T-helper 1 cell treated with Interleukin-12 subunit alpha and Interleukin-12 subunit beta and Interleukin-4 antibody, amounts not matched to agents 30 ng/mL and 1 ng/mL, for 36 hours (primary cell): ENCODE results near the gene FBXO7. TPM values are rescaled to one million over a fixed set of nuclear protein-coding genes. Genes with fewer than 3 reads are reported as not detected.

Source experiments
- intact Hi-C: fragments of 100-400 bp; cut with micrococcal nuclease; formaldehyde crosslinking; loops from one replicate; pipeline ENCODE4 v1.15.1; 2024
- total RNA-seq: library from RNA; stranded (reverse); gene quantifications from 2 replicates; pipeline ENCODE4 v1.2.3, GENCODE V29; 2022

Gene FBXO7
- total RNA-seq, 1 donor from 2014 or later, result 95.6 TPM

DNA sequence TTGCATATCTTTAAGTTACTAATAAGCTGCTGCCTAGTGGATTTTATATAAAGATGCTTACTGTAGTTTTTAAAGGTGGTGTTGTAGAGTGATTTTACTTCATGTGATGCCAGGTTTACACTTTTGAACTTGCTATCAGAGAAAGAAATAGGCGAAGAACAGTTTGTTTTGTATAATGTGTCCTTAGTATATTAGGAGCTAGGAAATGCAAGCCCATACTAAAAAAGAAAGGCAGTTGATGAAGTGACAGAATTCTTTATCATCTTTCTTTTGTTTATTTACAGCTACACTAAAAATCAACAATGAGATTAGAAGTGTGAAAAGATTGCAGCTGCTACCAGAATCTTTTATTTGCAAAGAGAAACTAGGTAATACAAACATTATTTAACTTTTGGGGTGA is 12.8 kb downstream of the FBXO7 start:
- intact Hi-C loops, result no loop called here

DNA sequence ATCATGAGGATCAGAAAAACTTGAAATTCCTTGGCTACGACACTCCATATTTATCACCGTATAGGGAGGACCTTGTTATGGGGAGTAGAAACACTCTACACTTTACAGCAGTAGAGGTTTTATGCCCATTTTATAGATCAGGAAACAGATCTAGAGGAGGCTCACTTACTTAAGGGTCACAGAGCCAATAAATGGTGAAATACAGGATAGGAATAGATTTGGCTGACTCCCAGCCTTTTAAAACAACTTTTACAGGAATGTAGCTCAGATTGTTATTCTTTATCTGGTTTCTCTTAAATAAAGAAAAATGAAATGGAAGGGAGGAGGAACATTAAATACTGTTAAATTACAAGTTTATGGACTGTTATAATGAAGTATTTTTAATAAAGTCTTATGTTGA is 14.8 kb downstream of the FBXO7 start:
- intact Hi-C loops, result no loop called here

DNA sequence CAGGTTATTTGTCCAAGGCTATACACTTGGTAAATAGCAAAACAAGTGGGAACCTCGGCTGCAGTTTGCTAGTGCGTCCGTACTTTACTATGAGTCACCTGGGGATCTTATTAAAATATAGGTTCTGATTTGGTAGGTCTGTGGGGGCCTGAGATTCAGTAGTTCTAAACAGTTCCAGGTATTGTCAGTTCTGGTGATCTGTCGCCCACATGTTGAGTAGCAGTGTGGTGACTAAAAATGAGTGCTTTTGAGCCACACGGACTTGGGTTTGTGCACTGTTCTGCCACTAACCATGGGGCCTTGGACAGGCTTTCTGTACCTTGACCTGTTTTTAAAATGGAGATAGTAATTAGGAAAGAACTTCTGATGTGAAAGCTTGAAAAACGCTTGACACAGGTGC is 15.7 kb downstream of the FBXO7 start:
- intact Hi-C loops, result no loop called here

DNA sequence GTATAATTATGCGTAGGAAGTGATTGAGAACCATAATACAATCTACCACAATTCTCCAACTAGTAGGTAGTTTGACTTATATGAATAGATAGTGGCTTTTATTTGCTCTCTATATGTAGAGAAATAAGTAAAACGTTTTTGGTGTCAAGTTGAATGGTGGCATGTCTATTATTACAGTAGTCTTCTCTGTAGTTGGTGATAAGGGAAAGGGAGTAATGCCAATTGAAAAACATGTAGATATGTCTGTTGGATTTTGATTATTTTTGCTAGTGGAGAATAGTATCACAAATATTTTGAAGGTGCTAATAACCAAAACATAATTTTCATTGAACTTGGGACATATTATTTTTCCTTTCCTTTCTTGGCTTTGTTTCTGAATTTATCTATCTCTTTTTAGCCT is 17.5 kb downstream of the FBXO7 start:
- intact Hi-C loops, result no loop called here

DNA sequence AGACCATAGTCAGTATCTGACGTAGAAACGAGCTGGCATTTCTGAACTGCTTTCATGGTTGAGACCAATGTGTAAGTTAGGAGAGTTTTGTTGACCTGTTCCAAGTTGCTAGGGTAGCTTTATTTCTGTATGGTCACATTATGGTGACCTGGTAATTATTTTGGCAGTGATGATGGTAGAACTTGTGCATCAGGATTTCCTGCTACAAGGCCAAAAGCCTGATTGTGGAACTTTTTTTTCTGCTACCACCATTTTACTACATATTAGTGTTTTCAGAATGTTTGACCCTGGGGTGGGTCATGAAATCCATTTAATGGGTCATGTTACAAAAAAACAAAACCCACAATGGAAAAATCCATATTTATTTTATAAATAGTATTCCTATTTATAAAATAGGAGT is 18.9 kb downstream of the FBXO7 start:
- intact Hi-C loops, result no loop called here

DNA sequence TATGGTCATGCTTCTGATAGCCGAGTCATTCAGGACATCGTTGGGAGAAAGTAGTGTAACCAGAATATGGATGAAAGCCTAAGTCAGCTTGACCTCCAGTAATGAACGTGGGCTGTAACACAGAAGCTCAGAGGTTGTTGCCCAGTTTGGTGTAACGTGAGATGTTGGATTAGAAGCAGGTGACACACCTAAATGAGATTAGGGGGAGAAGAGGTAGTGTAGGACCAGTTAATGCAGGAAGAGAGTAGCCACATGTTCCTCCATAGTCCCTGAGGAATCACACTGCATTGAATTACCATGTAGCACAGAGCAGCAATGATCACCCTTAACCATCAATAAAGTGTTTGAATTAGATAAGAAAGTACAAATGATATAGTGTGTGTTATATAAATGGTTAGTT is 20.4 kb downstream of the FBXO7 start:
- intact Hi-C loops, result no loop called here

DNA sequence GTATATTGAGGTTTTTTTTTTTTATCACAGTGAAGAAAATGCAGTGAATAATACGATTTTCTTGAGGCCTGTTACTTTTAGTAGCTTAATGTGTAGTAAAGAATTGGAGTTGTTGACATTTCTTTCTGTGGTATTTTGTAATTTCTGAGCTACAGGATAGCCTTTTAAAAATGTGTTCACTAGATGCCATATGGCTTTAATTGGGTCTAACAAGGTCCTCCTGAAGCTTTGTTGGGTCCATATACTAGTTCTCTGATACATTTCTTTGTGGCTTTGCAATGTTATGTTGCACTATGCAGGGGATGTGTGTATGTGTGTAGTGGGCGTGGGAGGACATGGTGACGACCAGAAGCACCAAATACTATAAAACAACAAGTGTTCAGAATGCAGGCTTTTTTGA is 25.1 kb downstream of the FBXO7 start:
- intact Hi-C loops, result no loop called here

DNA sequence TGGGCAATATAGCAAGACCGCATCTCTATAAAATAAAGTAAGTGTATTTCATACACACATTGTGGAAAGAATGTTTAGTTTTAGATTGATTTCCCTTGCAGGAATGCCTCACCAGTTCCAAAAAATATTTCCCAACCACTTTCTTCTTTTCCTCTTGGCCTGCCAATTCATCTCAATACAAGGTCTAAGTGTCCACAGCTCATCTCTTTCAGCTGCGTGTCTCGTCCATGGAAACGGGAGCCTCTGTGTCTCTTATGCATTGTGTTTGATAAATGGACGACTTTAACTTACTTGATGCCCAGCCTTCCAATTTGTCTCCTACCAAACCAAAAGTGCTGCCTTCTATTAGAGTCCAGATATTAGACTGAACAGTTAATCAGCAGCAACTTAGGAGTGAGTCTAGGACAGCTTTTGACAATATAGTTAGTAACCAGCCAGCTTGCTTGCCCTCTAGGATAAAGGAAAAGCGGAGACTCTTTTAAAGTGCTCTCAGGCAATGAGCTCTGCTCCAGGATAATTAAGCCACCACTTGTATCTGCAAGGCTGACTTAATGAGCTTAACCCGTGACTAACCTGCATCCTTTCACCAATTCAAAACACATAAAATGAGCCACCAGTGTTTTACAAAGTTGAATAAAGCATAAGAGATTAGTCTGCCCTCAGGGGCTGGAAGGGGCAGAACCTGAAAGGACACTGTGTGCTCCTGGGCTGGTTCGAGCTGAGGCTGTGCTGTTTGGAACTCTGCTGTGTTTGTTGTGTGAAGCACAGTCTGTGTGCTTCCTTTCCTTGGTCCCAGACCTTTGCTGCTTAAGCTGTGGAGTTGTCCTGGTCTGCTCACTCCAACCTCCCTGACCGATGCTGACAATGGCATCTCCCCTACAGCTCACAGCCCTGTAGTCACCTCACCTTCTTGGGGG is 27.5 kb downstream of the FBXO7 start:
- intact Hi-C loops, result no loop called here

DNA sequence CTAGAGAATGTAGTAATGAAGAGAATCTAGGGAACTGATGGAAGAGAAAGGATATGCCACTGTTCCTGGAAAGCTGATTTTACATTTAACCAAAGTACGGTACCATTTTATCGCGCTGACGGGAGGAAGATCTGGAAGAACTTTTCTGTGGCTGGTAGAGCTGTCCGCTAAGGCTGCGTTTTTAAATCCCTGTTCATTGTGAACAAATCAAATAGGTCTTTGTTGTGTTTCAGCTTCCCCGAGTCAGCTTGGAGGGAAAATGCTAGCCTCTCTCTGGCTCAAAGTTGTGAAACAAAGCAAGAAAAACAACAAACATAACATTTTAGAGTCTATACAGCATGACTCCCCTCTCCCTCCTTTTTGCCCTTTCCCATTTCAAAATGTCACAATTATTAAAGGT is 34.4 kb downstream of the FBXO7 start:
- intact Hi-C loops, result no loop called here

DNA sequence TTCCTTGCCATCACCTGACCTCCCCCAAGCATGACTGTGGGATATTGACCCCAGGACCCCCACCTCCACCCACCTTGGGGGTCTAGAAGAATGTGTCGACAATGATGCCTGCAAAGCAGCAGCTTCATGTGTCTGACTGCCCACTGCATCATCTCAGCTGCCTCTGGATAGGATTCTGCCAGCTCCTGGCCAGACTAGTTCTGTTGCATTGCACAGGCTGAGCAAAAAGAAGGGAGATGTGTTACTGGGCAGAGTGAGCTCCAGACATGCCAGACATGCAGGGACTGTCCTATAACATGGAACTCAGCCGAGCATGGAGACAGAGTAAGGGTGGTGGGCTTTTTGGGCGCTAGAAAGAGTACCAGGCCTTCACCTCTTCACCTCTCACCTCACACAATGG is 36.7 kb downstream of the FBXO7 start:
- intact Hi-C loops, result no loop called here

DNA sequence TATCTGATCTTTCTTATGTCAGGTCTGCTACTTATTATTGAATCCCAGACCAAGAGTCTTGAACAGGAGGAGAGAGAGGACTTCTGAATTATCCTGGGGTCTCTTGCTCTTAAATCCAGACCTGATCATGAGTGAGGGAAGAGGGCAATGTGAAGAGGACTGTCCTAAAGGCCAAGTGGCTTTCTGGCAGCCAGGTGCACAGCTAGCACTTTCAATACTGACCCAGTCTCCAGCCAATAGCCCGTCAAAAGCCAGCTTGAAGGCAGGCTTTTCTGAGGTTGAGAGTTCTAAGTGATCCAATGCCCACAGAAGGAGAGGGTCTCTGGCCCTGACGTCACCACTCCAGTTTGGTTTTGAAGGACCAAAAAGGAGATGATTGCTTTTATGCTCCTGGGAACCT is 37.2 kb downstream of the FBXO7 start:
- intact Hi-C loops, result no loop called here

DNA sequence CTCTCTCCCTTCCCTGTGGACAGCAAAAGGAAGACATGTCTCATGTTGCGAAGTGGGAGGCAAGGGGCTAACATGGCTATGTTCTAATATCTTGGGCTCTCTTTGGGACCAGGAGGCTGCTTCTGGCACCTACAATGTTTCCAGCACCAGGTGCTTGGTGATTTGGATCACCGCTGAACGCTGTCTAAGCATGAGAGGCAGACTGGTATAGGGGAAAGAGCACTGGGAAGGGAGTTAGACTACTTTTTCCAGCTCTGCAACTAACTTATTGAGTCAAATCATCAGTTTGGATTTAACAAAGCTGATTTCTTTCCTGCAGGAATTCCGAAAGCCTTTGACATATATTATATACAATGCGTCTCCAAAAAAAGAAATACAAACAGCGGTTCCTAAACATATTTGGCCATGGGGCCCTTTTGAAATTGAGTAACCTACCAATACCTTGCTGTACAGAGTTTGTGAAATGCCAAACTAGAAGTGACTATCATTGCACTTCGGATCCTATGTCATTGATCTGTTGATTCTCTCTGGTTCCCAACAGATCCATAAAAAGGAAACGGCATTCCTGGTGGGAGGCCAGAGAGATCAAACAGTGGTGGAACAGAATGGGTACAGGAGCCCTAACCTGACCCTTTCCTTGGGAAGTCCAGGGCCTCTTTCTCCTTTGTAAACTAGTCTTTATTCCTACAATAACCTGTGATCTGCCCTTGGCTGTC is 37.8 kb downstream of the FBXO7 start:
- intact Hi-C loops, result no loop called here

DNA sequence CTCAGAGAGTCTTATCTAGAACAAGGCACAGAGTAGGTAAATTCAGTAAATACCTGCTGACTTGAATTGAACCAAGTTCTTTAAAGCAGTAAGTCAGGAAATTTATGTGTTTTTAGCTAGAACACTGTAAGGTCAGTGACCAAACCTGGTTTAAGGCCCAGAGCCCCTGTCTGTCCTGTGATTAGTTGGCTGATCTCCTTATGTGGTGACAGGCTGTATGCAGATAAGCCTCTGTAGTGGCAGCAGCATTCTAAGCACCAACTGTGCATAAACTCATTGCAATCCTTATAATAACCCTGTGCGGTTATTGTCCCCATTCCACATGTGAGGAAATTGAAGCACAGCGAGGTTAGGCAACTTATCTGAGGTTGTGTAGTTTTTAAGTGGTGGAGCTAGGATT is 40.5 kb downstream of the FBXO7 start:
- intact Hi-C loops, result no loop called here

DNA sequence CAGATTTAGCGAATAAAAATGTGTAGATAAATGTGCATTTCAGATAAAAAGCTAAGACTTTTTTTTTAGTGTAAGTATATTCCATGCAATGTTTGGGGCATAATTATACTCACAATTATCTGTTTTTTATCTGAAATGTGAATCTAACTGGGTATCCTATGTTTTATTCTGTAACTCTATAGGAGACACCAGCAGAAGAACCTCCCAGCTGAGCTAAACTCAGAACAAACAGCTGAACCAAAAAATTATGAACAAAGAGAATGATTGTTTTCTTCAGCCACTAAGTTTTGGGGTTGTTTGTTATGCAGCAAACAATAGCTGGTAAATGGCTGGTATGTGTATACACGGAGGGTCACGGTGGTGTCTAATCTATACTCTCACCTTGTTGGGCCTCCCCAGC is 42.9 kb downstream of the FBXO7 start:
- intact Hi-C loops, result no loop called here

DNA sequence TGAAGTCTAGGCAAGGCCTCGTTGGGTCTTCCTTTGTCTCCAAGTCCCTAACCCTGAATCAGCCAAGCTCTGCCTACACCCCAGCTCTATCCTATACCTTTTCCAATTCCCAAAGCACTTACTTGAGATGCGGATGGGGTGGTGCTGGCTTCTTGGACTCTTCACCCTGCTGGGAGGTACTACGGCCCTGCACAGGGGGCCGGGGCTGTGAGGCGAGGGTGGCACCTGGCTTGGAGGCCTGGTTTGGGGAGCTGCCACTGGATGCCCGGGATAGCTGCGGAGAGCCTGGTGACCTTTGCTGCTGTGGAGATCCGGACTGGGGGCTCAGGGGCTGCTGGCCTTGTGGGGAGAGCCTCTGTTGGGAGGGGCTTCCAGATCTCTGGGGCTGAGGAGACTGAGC is 43.3 kb downstream of the FBXO7 start:
- intact Hi-C loops, result no loop called here

DNA sequence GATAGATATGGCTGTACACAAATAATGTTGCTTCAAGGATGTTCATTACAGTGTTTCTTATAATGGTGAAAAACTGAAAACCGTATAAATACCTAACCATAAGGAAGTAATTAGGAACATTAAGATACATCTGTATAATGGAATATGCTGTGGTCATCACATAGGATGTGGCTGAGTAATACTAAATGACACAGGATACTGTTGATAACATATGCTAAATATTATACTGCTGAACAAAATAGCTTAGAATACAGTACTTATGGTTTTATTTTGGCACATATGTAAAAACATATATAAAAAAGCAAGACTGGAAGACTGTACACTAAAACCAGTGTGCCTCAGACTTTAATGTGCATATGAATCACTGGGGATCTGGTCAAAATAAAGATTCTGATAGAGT is 43.8 kb downstream of the FBXO7 start:
- intact Hi-C loops, result no loop called here

DNA sequence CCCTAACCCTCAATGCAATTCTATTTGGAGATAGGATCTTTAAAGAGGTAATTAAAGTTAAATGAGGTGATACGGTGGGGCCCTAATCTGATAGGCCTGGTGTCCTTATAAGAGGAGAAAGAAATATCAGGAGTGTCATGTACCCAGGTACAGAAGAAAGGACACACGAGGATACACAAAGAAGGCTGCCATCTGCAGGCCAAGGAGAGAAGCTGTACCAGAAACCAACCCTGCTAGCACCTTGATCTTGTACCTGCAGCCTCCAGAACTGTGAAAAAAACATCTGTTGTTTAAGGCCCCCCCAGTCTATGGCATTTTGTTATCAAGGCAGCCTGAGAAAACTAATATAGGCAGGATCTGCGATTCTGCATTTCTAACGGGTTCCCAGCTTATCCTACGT is 44.2 kb downstream of the FBXO7 start:
- intact Hi-C loops, result loop anchor here (1.0 kb wide), 1 partner anchor 416 kb away; no protein-coding TSS in a partner anchor

DNA sequence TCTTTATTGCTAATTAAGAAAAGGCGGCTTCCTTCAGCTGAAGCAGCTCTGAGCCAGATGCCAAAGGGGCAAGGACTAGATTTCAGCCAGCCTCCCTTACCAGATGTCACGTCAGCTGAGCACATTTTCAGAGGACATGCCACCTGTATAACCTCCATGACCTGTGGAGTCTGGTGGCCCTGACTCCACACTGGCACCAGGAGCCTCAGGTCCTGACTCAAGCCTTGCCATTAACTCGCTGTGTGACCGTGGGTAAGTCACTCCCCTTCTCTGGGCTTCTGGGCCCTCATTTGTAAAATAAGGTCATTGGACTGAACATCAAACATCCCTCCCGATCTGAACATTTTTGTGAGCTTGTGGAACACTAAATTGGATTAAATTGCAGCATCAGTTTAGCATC is 46.0 kb downstream of the FBXO7 start:
- intact Hi-C loops, result no loop called here

DNA sequence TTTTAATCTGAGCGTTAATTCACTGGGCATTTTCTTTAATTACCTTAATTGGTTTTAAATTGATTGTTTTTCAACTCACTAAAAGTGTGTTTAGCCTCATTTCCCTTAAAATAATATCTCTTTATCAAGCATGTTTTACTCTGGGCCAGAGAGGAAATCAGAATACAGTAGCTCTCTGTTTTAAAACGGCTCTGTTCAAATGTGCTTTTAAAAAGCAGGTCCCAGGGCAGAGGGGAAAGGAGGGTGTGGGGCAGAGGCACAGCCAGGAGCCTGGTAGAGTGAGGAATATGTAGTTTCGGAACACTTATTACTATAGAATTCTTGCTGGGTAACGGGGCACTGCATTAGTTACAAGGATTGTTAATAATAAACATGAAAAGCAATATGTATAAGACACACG is 47.6 kb downstream of the FBXO7 start:
- intact Hi-C loops, result no loop called here

DNA sequence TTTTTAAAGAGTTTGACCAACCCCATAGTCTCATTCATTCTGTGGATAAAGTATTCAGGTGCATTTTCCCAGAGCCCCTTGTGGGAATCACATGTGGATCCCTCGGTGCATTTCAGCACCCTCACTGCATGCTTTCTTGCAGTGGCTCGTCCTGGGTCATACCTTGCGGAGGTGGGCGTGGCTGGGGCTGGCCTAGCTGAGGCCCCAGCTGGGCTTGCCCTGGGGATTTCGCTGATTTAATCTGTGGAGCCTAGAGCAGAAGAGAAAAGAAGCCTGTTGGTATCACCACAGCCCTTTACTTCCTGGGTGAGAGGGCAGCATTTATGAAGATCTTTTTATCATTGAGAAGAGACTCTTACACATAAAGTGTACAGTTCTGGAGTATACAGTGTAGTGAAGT is 53.1 kb downstream of the FBXO7 start:
- intact Hi-C loops, result loop anchor here (2.0 kb wide), 1 partner anchor 473 kb away; no protein-coding TSS in a partner anchor

DNA sequence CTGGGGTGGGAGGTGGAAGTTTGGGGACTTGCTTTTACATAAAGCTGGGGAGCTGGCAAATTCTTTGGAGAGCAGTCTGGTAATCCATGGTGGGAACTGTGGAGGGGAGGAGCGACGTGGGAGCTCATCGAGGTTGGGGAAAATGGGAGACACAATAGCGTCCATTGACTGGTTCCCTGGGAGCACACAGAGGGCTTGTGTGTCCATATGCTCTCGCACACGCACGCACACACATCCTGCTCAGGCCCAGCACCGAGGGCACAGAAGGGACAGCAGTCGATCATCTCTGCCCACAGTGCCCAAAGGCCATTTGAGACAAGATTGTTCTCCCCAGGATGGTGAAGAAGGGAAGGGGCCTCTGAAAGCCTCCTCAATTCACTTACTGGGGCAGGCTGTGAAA is 53.7 kb downstream of the FBXO7 start:
- intact Hi-C loops, result loop anchor here (2.0 kb wide), 1 partner anchor 472 kb away; no protein-coding TSS in a partner anchor
